ENCODE results near the gene MAGI1. TPM values are rescaled to one million over a fixed set of nuclear protein-coding genes. Genes with fewer than 3 reads are reported as not detected.
"Not testable (repeated sequence)": the region's sequence is repeated elsewhere in the genome, so short reads cannot be mapped to it uniquely, and the experiment has no call there.

MAGI1 gene
- polyA plus RNA-seq, 1 donor, result 32.7 TPM

DNA sequence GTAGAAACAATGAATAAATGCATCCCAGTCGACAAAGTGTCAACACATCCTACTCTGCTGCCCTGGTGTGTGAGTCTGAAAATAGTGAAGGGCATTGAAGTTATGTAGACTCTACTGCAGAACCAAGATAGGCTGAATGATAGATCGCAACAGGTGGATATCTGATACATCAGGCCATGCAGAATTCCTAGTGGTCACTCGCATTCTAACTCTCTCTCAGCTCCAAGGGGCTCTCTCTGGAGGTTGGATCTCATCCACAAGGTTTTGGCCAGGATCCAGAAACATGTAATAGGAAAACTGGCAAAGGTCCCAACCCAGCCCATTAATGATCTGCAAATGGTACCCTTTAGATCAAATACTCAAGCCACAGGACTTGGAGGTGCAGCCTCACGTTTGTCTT lies 514.1 kb downstream of the MAGI1 start:
- DNase-seq, result no peak

- no peak for DNase-seq
Observed at GRCh38 chr3:65523878-65524277, 514.8 kb downstream of the MAGI1 start.

- no peak for DNase-seq
Observed at GRCh38 chr3:65521032-65521431, 517.7 kb downstream of the MAGI1 start.

GRCh38 chr3:65516998-65517397 lies 521.7 kb downstream of the MAGI1 start:
- DNase-seq, result no peak

DNA sequence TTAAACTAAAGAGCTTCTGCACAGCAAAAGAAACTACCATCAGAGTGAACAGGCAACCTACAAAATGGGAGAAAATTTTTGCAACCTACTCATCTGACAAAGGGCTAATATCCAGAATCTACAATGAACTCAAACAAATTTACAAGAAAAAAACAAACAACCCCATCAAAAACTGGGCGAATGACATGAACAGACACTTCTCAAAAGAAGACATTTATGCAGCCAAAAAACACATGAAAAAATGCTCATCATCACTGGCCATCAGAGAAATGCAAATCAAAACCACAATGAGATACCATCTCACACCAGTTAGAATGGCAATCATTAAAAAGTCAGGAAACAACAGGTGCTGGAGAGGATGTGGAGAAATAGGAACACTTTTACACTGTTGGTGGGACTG lies 524.4 kb downstream of the MAGI1 start:
- DNase-seq, result not testable (repeated sequence)

GRCh38 chr3:65509423-65509794 lies 529.3 kb downstream of the MAGI1 start:
- DNase-seq, result not testable (repeated sequence)

GRCh38 chr3:65508750-65509422 lies 529.8 kb downstream of the MAGI1 start:
- no peak for DNase-seq

- DNase-seq, result no peak
Observed at GRCh38 chr3:65507437-65507836, 531.3 kb downstream of the MAGI1 start.

- no peak for DNase-seq
Observed at GRCh38 chr3:65503776-65504175, 534.9 kb downstream of the MAGI1 start.

DNA sequence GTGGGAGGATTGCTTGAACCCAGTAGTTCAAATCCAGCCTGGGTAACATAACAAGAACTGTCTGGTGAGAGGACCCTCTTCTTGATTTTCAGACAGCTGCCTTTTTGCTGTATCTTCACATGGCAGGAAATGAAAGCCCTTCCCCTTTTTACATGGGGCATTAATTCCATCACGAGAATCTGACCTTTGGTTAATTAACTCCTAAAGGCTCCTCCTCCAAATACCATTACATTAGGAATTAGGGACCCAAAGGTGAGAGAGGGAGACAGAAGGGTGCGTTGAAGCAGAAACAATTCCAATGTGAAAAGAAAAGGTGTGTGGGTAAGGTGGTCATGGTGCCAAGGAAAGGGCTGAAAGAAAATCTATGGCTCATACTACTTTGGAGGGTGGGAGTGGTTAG lies 536.2 kb downstream of the MAGI1 start:
- no peak for DNase-seq

DNA sequence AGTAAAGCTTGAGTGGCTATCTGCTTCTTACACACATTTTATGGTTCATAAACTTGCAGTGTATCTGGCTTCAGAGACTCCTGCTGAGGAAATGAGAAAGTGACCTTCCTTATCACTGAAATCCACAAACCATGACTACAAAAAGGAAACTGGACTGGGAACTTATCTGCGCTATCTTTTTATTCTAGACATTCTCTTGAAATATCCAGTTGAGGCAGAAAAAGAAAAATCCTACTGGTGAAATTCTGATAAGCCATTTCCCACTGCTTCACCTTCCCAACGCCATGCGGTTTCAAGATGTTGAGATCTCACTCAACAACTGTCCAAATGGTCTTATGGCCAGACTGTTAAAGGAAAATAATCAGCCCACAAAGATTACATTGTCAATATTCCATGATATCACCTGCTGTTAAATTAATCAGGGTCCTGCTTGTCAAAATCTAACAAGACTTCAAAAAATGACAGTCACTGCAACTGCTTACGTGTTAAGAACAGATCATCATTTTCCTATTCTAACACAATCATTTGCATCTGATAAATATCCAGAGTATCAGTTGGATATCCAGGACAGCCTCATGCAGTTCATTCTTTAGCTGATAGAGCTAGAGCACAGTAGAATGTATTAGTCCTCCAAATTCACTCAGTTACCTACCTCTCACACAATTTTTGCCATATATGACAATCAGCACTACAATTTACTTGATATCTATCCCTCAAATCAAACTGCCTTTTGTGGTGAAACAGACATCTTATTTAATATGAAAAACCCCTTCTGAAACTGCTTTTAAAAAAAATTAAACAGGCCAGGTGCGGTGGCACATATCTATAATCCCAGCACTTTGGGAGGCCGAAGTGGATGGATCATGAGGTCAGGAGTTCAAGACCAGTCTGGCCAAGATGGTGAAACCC lies 538.1 kb downstream of the MAGI1 start:
- no peak for DNase-seq

GRCh38 chr3:65497846-65498245 lies 540.9 kb downstream of the MAGI1 start:
- DNase-seq, result no peak

- DNase-seq, result no peak
Observed at GRCh38 chr3:65497236-65497635, 541.5 kb downstream of the MAGI1 start.

DNA sequence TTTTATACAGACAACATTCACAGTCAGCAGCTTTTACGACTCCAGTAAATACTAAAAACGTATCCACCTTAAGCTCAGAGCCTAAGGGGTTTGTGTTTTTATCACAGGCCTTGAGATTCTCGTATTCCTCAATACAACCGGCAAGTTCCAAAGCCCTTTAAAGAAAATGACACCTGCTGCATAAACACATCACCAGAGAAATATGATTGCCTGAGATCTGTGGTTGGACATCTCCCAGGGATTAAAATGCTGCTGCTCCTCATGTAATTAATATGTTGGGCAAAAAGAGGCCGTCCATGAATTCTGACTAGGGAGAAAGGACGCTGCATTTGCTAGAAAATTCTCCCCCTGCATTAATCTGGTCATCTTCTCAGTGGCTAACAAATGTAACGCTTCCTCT lies 544.8 kb downstream of the MAGI1 start:
- DNase-seq, result no peak

- DNase-seq, result no peak
Observed at GRCh38 chr3:65493371-65493882, 545.3 kb downstream of the MAGI1 start.

- no peak for DNase-seq
Observed at GRCh38 chr3:65492249-65492648, 546.5 kb downstream of the MAGI1 start.

DNA sequence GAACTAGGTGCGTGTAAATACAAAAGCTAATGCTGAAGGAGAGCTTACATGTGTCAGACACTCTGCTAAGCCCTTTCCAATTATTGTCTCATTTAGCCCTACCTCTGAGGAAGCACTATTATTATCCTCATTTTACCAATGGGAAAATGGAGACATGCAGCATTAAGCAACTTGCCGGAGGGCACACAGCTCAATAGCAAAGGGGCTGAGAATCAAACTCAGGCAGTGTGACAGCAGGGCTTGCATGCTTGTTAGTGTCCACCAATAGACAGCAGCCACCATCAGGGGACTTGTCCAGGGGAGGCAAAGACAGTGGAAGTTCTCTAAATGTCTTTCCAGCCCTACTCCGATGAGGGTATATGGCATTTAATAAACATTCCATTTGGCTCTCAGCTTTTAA lies 548.6 kb downstream of the MAGI1 start:
- DNase-seq, result no peak

DNA sequence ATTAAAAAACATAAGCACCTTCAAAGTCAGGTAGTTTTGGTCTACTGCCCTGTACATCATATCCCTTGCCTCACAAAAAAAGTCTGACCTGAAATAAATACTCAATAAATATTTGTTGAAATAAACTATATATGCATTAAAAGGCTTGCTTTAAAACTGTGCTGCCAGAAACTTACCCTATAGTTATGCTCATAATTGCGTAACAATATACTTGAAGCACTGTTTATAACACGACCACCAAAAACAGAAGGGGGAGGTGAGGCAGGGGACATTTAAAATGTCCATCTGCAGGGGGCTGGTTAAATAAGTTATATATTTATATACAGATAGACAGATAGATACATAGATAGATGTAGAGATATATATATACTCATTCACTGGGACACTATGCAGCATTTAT lies 549.5 kb downstream of the MAGI1 start:
- DNase-seq, result no peak

- DNase-seq, result no peak
Observed at GRCh38 chr3:65485826-65486469, 552.8 kb downstream of the MAGI1 start.

- DNase-seq, result no peak
Observed at GRCh38 chr3:65484964-65485363, 553.8 kb downstream of the MAGI1 start.

DNA sequence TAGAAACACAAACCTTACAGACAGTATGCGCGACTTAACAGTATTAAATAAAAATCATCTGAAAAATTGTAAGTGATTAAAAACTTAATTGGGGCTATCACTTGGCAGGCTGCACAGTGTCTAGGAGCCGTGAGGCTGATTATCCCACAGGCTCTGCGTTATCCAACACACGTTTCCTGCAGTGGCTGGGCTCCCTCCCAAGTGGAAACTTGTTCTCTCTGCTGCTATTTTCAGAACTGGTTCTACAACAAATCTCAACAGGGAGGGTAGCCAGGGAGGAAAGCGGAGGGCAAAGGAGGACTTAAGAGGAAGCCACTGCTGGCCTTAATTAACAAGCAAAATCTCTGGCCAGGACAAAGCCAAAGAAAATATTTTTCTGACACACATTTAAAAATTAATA lies 555.2 kb downstream of the MAGI1 start:
- DNase-seq, result peak; percentile 60

GRCh38 chr3:65483011-65483410 lies 555.7 kb downstream of the MAGI1 start:
- DNase-seq, result no peak

- DNase-seq, result no peak
Observed at GRCh38 chr3:65481085-65481484, 557.6 kb downstream of the MAGI1 start.

Data from left kidney (tissue), 2 donors.